ENCODE data around the gene RSPO4. TPM values are rescaled to one million over a fixed set of nuclear protein-coding genes. Genes with fewer than 3 reads are reported as not detected.

Gene RSPO4
- total and polyA plus RNA-seq, 2 donors (not counting 1 experiment from before 2014, with no cell fraction given), result not detected

GRCh38 chr20:917416-917815 lies 84.7 kb downstream of the RSPO4 start:
- DNase-seq (ENCODE audit: low read depth in 2 of 2), result no peak
- Histone ChIP-seq H3K4me3 (replicated peaks in 1 of 4; ENCODE audit: control extremely low read depth in 1 of 4, insufficient read depth in 1 of 4, low read depth in 3 of 4, low read length in 4 of 4) (no peak overlapping the region), H3K9ac (ENCODE audit: insufficient read depth, low read length) (no peak overlapping the region), H3K27ac (ENCODE audit: insufficient read depth, low read length) (no peak overlapping the region), H3K4me1 (ENCODE audit: control insufficient read depth, extremely low read depth, insufficient read depth, low read length) (no peaks in the 10 kb centered on the region), H3K36me3 (ENCODE audit: control insufficient read depth, insufficient read depth, low read length) (no peaks in the 10 kb centered on the region), H3K27me3 (ENCODE audit: control insufficient read depth, insufficient read depth, low read length) (peaks cover 2% of the 10 kb centered on the region), H4K20me1 (ENCODE audit: control insufficient read depth, extremely low read depth, insufficient read depth, low read length) (no peaks in the 10 kb centered on the region), H3K9me3 (ENCODE audit: control insufficient read depth, insufficient read depth, low read depth, low read length) (no peaks in the 10 kb centered on the region), H3K79me2 (ENCODE audit: control insufficient read depth, insufficient read depth, low read length) (no peaks in the 10 kb centered on the region), H3K4me2 (ENCODE audit: extremely low read depth, insufficient read depth, low read length) (no peak overlapping the region), H2AFZ (ENCODE audit: low read length) (no peak overlapping the region)
- no peak for TF ChIP-seq CTCF (conservative IDR thresholded peaks at IDR 0.05 in 1 of 2, IDR thresholded peaks at IDR 0.05 in 1 of 2; ENCODE audit: low read depth in 1 of 2, low read length in 2 of 2)
- TF ChIP-seq EZH2 (IDR thresholded peaks at IDR 0.05; ENCODE audit: low read length, missing control alignments), result no peak

- Histone ChIP-seq H4K20me1 (ENCODE audit: control insufficient read depth, extremely low read depth, insufficient read depth, low read length) (no peaks in the 10 kb centered on the region), H3K27ac (ENCODE audit: insufficient read depth, low read length) (no peak overlapping the region), H3K36me3 (ENCODE audit: control insufficient read depth, insufficient read depth, low read length) (no peaks in the 10 kb centered on the region), H3K4me1 (ENCODE audit: control insufficient read depth, extremely low read depth, insufficient read depth, low read length) (no peaks in the 10 kb centered on the region), H3K4me2 (ENCODE audit: extremely low read depth, insufficient read depth, low read length) (no peak overlapping the region), H2AFZ (ENCODE audit: low read length) (no peak overlapping the region), H3K27me3 (ENCODE audit: control insufficient read depth, insufficient read depth, low read length) (peaks cover 2% of the 10 kb centered on the region), H3K4me3 (replicated peaks in 1 of 4; ENCODE audit: control extremely low read depth in 1 of 4, insufficient read depth in 1 of 4, low read depth in 3 of 4, low read length in 4 of 4) (no peak overlapping the region), H3K79me2 (ENCODE audit: control insufficient read depth, insufficient read depth, low read length) (no peaks in the 10 kb centered on the region), H3K9me3 (ENCODE audit: control insufficient read depth, insufficient read depth, low read depth, low read length) (no peaks in the 10 kb centered on the region), H3K9ac (ENCODE audit: insufficient read depth, low read length) (no peak overlapping the region)
- no peak for DNase-seq (ENCODE audit: low read depth in 2 of 2)
- TF ChIP-seq EZH2 (IDR thresholded peaks at IDR 0.05; ENCODE audit: low read length, missing control alignments), result no peak
- TF ChIP-seq CTCF (conservative IDR thresholded peaks at IDR 0.05 in 1 of 2, IDR thresholded peaks at IDR 0.05 in 1 of 2; ENCODE audit: low read depth in 1 of 2, low read length in 2 of 2), result no peak
These were observed 85.3 kb downstream of the RSPO4 start for GRCh38 chr20:916825-917224.

GRCh38 chr20:916125-916799 lies 85.8 kb downstream of the RSPO4 start, which contains the start of gene ANGPT4:
Gene ANGPT4 (minus strand): TSS chr20:916334. CDS start chr20:916214, 120 bp downstream.
- H3K27me3 ChIP-seq (ENCODE audit: control insufficient read depth, insufficient read depth, low read length), result peaks cover 2% of the 10 kb centered on the region
- DNase-seq (ENCODE audit: low read depth in 2 of 2), result no peak
- H3K79me2 ChIP-seq (ENCODE audit: control insufficient read depth, insufficient read depth, low read length), result no peaks in the 10 kb centered on the region
- TF ChIP-seq CTCF (conservative IDR thresholded peaks at IDR 0.05 in 1 of 2, IDR thresholded peaks at IDR 0.05 in 1 of 2; ENCODE audit: low read depth in 1 of 2, low read length in 2 of 2) (no peak), EZH2 (IDR thresholded peaks at IDR 0.05; ENCODE audit: low read length, missing control alignments) (no peak)
- no peaks in the 10 kb centered on the region for H3K36me3 ChIP-seq (ENCODE audit: control insufficient read depth, insufficient read depth, low read length)
- H3K4me2 ChIP-seq (ENCODE audit: extremely low read depth, insufficient read depth, low read length), result no peak within 1 kb of the TSS
- H3K4me3 ChIP-seq (replicated peaks in 1 of 4; ENCODE audit: control extremely low read depth in 1 of 4, insufficient read depth in 1 of 4, low read depth in 3 of 4, low read length in 4 of 4), result no peak within 1 kb of the TSS
- no peak within 1 kb of the TSS for H3K9ac ChIP-seq (ENCODE audit: insufficient read depth, low read length)
- H3K4me1 ChIP-seq (ENCODE audit: control insufficient read depth, extremely low read depth, insufficient read depth, low read length), result peaks cover under 1% of the 10 kb centered on the region
- no peaks in the 10 kb centered on the region for H4K20me1 ChIP-seq (ENCODE audit: control insufficient read depth, extremely low read depth, insufficient read depth, low read length)
- H2AFZ ChIP-seq (ENCODE audit: low read length), result no peak within 1 kb of the TSS
- H3K27ac ChIP-seq (ENCODE audit: insufficient read depth, low read length), result no peak within 1 kb of the TSS
- no peaks in the 10 kb centered on the region for H3K9me3 ChIP-seq (ENCODE audit: control insufficient read depth, insufficient read depth, low read depth, low read length)

All from fibroblast of lung (primary cell).